Testis (tissue), 2 donors: ENCODE results near the gene MLLT6.

Source experiments
- POLR2A ChIP-seq: fragments of 450-650 bp; IDR thresholded peaks from one replicate; pipeline ENCODE4 v1.6.1; 2017; ENCODE audit warnings: antibody characterized with exemption, mild to moderate bottlenecking, moderate library complexity
- TF ChIP-seq, protein P1 (sequence below), 3 experiments: fragments of 450-650 bp in 2 of 3; fragments of 200-600 bp in 1 of 3; sonication (generic) in 1 of 3; IDR thresholded peaks; one replicate each; pipeline ENCODE4 v1.5.1; 2016 to 2019; ENCODE audit warnings: antibody characterized with exemption in 3 of 3, mild to moderate bottlenecking in 2 of 3, moderate library complexity in 1 of 3

DNA sequence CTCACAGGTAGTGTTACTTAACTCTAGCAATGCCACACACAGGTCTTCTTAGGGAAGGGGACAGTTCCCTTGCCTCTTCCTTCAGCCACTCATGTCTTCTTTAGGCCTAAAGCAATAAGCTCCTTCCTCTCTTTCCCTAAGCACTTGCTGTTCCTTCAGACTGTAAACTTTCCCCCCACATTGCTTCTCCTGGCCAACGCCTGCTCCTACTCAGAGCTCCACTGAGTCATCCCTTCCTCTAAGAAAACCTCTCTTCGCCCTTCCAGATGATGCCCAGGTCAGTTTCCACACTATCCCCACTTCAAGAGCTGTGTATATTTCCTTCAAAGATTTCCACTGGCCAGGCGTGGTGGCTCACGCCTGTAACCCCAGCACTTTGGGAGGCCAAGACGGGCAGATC, 17.8 kb upstream of the MLLT6 start:
- TF ChIP-seq POLR2A: no peak
- TF ChIP-seq, protein P1, sequence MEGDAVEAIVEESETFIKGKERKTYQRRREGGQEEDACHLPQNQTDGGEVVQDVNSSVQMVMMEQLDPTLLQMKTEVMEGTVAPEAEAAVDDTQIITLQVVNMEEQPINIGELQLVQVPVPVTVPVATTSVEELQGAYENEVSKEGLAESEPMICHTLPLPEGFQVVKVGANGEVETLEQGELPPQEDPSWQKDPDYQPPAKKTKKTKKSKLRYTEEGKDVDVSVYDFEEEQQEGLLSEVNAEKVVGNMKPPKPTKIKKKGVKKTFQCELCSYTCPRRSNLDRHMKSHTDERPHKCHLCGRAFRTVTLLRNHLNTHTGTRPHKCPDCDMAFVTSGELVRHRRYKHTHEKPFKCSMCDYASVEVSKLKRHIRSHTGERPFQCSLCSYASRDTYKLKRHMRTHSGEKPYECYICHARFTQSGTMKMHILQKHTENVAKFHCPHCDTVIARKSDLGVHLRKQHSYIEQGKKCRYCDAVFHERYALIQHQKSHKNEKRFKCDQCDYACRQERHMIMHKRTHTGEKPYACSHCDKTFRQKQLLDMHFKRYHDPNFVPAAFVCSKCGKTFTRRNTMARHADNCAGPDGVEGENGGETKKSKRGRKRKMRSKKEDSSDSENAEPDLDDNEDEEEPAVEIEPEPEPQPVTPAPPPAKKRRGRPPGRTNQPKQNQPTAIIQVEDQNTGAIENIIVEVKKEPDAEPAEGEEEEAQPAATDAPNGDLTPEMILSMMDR (IDR thresholded peaks at IDR 0.05): no peak
